Stimulated activated CD4-positive, alpha-beta T cell treated with anti-CD3 and anti-CD28 coated beads, Interleukin-4, amount 100 ng/mL, for 24 hours (primary cell): ENCODE results near the gene CTCF.

Experiments
- DNase-seq: peaks from one replicate; pipeline ENCODE4 v3.0.0-alpha.2; 2020

The CTCF gene

GRCh38 chr16:67666559-67667452 is 104.5 kb downstream of the CTCF start, which contains the start of the genes C16orf86 and ENKD1:
C16orf86 (plus strand) TSS chr16:67666814; CDS start chr16:67666971, 157 bp downstream.
ENKD1 (minus strand) TSS chr16:67666750; CDS start chr16:67666442, 308 bp downstream.
- DNase-seq, result peak; percentile 81

GRCh38 chr16:67667453-67667816 is 105.1 kb downstream of the CTCF start:
- DNase-seq, result no peak

GRCh38 chr16:67667817-67668494 is 105.6 kb downstream of the CTCF start:
- peak; percentile 84 for DNase-seq

- DNase-seq, result no peak
Measured at GRCh38 chr16:67668495-67669157, 106.3 kb downstream of the CTCF start.

- no peak for DNase-seq
Measured at GRCh38 chr16:67669499-67670101, 107.3 kb downstream of the CTCF start.

GRCh38 chr16:67672306-67672705 is 110.0 kb downstream of the CTCF start:
- no peak for DNase-seq

GRCh38 chr16:67672739-67673662 is 110.7 kb downstream of the CTCF start:
- peak; percentile 56 for DNase-seq

- DNase-seq, result no peak
Measured at GRCh38 chr16:67673712-67674580, 111.6 kb downstream of the CTCF start.

GRCh38 chr16:67674851-67675578 is 112.7 kb downstream of the CTCF start:
- no peak for DNase-seq

- DNase-seq, result no peak
Measured at GRCh38 chr16:67675579-67675935, 113.2 kb downstream of the CTCF start.

GRCh38 chr16:67675999-67676398 is 113.7 kb downstream of the CTCF start:
- DNase-seq, result no peak

- no peak for DNase-seq
Measured at GRCh38 chr16:67676516-67676915, 114.2 kb downstream of the CTCF start.

GRCh38 chr16:67676939-67677338 is 114.6 kb downstream of the CTCF start:
- DNase-seq, result no peak

GRCh38 chr16:67677712-67678111 is 115.4 kb downstream of the CTCF start:
- DNase-seq, result no peak

GRCh38 chr16:67678354-67679023 is 116.2 kb downstream of the CTCF start:
- no peak for DNase-seq

- DNase-seq, result no peak
Measured at GRCh38 chr16:67679935-67680897, 117.9 kb downstream of the CTCF start.

GRCh38 chr16:67683767-67684166 is 121.4 kb downstream of the CTCF start:
- no peak for DNase-seq

GRCh38 chr16:67685388-67686112 is 123.2 kb downstream of the CTCF start:
- DNase-seq, result no peak
